BJ (cell line): ENCODE measurements around the gene GNB1. TPM values are rescaled to one million over a fixed set of nuclear protein-coding genes. Genes with fewer than 3 reads are reported as not detected.

ENCODE experiments used
- CTCF ChIA-PET: fragments of 350-600 bp; formaldehyde crosslinking; extraction: SDS; loops from one replicate; lab custom pipeline; 2021; ENCODE audit warnings: antibody characterized with exemption, inconsistent platforms; lab: Yijun Ruan, JAX
- POLR2A ChIA-PET: fragments of 300-600 bp; sonication (Branson Sonifier 250); formaldehyde crosslinking; extraction: SDS; loops from one replicate; lab custom pipeline; 2021; ENCODE audit warnings: antibody characterized with exemption; lab: Charles Lee
- DNase-seq: peaks from one replicate; pipeline ENCODE4 v3.0.0-alpha.2; 2011; ENCODE audit warnings: low read depth
- H3K27me3 ChIP-seq: 2 replicates; pipeline ENCODE4 v1.6.0; 2011; ENCODE audit warnings: low read length; ENCODE audit not compliant: control insufficient read depth, insufficient read depth
- H3K36me3 ChIP-seq: 2 replicates; pipeline ENCODE4 v1.5.1; 2011; ENCODE audit warnings: low read length; ENCODE audit not compliant: control insufficient read depth, insufficient read depth
- H3K4me3 ChIP-seq: 2 replicates; pipeline ENCODE4 v1.5.1; 2011; ENCODE audit warnings: low read depth, mild to moderate bottlenecking, control low read depth, low read length
- CTCF ChIP-seq: IDR thresholded peaks from 2 replicates; pipeline ENCODE4 v1.5.1; 2011; ENCODE audit warnings: low read depth, mild to moderate bottlenecking, control low read depth, inconsistent platforms, low read length, moderate library complexity; ENCODE audit not compliant: insufficient read depth
- polyA plus RNA-seq: library from polyadenylated mRNA; depleted of rRNA; stranded (reverse); fragments of >200 nt; gene quantifications from 2 replicates; pipeline ENCODE4 v1.2.3, GENCODE V29; 2011

Gene GNB1
- polyA plus RNA-seq, 1 experiment, result 566 TPM

DNA sequence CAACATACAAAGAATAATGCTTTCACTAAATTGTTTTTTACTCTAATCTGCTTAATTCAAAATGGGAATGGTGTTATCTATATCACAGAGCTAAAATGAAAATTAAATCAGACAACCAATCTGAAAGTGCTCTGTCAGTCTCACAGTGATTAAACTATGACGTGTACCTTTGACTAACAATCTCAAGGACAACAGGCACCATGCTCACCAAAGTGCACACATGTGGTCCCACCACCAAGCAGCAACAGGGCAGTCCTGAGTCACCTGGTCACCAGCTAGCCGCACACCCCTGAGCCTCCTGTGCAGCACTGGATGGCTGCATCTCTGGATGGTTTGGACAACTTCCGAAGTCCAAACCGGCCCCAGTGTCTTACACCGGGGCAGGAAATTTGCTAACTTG, 58.1 kb downstream of the GNB1 start:
- Histone ChIP-seq H3K4me3 (no peak overlapping the region), H3K27me3 (no peaks in the 10 kb centered on the region), H3K36me3 (peaks cover 5% of the 10 kb centered on the region)
- POLR2A ChIA-PET, result no interaction called here
- DNase-seq, result no peak
- no peak for TF ChIP-seq CTCF
- CTCF ChIA-PET, result no interaction called here

- CTCF ChIA-PET, result no interaction called here
- peaks cover 5% of the 10 kb centered on the region for H3K36me3 ChIP-seq
Observed at GRCh38 chr1:1832166-1832565, 58.7 kb downstream of the GNB1 start.

GRCh38 chr1:1827089-1827848, 63.6 kb downstream of the GNB1 start:
- no peak for TF ChIP-seq CTCF
- CTCF ChIA-PET, result interaction anchor here (0.7 to 2.3 kb wide), 3 partner anchors 12 to 81 kb away, joined by 3 to 5 read pairs (median 4); no protein-coding TSS in a partner anchor
- POLR2A ChIA-PET, result no interaction called here
- no peak overlapping the region for H3K4me3 ChIP-seq
- no peak for DNase-seq
- peaks cover 7% of the 10 kb centered on the region for H3K36me3 ChIP-seq
- no peaks in the 10 kb centered on the region for H3K27me3 ChIP-seq

More at GRCh38 chr1:1832166-1832565, 58.7 kb downstream of the GNB1 start:
- POLR2A ChIA-PET, result no interaction called here
- H3K4me3 ChIP-seq, result no peak overlapping the region
- no peaks in the 10 kb centered on the region for H3K27me3 ChIP-seq
- no peak for DNase-seq
- TF ChIP-seq CTCF, result no peak

DNA sequence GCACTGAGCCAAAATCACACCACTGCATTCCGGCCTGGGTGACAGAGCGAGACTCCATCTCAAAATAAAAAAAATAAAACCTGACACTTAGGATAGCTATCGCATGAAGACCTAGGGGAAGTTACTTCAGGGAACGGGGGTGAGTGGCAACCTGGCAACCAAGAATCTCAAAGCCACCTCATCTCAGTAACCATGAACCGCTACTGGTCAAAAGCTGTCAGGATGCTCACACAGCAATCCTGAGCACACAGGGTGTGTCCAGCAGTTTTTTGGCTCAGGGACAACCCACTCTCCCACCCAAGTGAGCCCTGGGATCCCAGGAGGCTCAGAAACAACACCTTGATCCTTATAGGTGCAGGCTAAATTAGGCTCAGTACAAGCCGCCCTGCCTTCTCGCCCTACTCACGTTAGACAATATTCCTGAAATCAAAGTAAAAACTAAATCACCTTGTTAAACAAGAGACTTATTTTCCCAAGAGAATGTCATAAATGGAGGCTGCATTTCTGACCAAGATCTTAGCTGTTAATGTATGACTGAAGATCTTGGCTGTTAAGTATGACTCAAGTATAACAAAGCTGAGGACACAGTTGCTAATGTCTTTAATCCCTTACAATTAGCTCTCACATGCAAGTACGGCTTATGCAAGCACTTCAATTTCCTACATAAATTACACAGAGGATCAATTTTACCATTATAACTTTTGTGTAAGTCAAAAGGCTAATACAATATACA, 64.4 kb downstream of the GNB1 start:
- POLR2A ChIA-PET, result no interaction called here
- Histone ChIP-seq H3K36me3 (peaks cover 12% of the 10 kb centered on the region), H3K27me3 (no peaks in the 10 kb centered on the region), H3K4me3 (no peak overlapping the region)
- no peak for DNase-seq
- CTCF ChIA-PET, result interaction anchor here (0.7 to 2.3 kb wide), 2 partner anchors 13 to 79 kb away, joined by 4 to 5 read pairs; no protein-coding TSS in a partner anchor
- no peak for TF ChIP-seq CTCF

- no peak overlapping the region for H3K4me3 ChIP-seq
- DNase-seq, result no peak
- ChIA-PET POLR2A (interaction anchor here (0.5 kb wide), 1 partner anchor 60 kb away, joined by 11 read pairs; no protein-coding TSS in a partner anchor), CTCF (no interaction called here)
- peaks cover 15% of the 10 kb centered on the region for H3K36me3 ChIP-seq
- no peaks in the 10 kb centered on the region for H3K27me3 ChIP-seq
- TF ChIP-seq CTCF, result no peak
Observed at GRCh38 chr1:1825217-1825616, 65.7 kb downstream of the GNB1 start.
